ENCODE measurements around the gene LRRC61.

DNA sequence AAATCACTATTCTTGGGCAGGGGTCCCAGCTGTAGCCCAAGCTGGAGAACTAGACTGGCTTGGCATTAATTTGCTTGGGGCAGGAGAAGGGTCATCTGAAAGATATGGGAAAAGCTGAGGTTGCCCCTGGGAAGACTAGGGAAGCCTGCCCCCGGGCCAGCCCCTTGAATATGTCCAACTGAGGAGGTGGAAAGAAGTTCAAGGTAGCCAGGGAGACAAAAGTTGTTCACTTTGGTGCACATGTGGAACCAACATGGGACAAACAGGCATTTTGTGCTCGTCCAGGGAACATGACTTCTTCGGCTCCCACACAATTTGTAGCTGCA lies 1.4 kb upstream of the LRRC61 start:
- TF ChIP-seq, protein P1, sequence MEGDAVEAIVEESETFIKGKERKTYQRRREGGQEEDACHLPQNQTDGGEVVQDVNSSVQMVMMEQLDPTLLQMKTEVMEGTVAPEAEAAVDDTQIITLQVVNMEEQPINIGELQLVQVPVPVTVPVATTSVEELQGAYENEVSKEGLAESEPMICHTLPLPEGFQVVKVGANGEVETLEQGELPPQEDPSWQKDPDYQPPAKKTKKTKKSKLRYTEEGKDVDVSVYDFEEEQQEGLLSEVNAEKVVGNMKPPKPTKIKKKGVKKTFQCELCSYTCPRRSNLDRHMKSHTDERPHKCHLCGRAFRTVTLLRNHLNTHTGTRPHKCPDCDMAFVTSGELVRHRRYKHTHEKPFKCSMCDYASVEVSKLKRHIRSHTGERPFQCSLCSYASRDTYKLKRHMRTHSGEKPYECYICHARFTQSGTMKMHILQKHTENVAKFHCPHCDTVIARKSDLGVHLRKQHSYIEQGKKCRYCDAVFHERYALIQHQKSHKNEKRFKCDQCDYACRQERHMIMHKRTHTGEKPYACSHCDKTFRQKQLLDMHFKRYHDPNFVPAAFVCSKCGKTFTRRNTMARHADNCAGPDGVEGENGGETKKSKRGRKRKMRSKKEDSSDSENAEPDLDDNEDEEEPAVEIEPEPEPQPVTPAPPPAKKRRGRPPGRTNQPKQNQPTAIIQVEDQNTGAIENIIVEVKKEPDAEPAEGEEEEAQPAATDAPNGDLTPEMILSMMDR (IDR thresholded peaks at IDR 0.05), result no peak
- TF ChIP-seq POLR2A (IDR thresholded peaks at IDR 0.05), result no peak
